Measurements from ENCODE around the gene ATAD5.

GRCh38 chr17:30920683-30921543 lies 89.1 kb downstream of the ATAD5 start:
- TF ChIP-seq CTCF (conservative IDR thresholded peaks at IDR 0.05; ENCODE audit: low read depth, low read length) (no peak), EZH2phosphoT487 (IDR thresholded peaks at IDR 0.05; ENCODE audit: borderline replicate concordance, low read length) (no peak), EZH2 (IDR thresholded peaks at IDR 0.05; ENCODE audit: low read length, unreplicated experiment) (no peak)
